Thyroid gland (tissue), 4 donors: ENCODE data around the gene ZNF654. TPM values are rescaled to one million over a fixed set of nuclear protein-coding genes. Genes with fewer than 3 reads are reported as not detected.
"Not testable (repeated sequence)": the region's sequence is repeated elsewhere in the genome, so short reads cannot be mapped to it uniquely, and the experiment has no call there.

Experiments used
- DNase-seq, 2 donors: peaks; one replicate each; pipeline ENCODE4 v3.0.0-alpha.2; 2019
- H3K27ac ChIP-seq, 3 donors: fragments of 200-600 bp; sonication (generic); 1 replicate in 2 of 3; 2 replicates in 1 of 3; pipeline ENCODE4 v1.5.1; 2016 to 2019; ENCODE audit warnings: mild to moderate bottlenecking in 1 of 3, moderate library complexity in 1 of 3
- H3K27me3 ChIP-seq: fragments of 200-600 bp; sonication (generic); one replicate; pipeline ENCODE4 v1.5.1; 2019
- H3K36me3 ChIP-seq, 2 donors: fragments of 200-600 bp; sonication (generic); one replicate each; pipeline ENCODE4 v1.5.1; 2016 to 2019
- H3K4me1 ChIP-seq, 2 donors: fragments of 200-600 bp; sonication (generic); one replicate each; pipeline ENCODE4 v1.5.1; 2017 to 2019
- H3K4me3 ChIP-seq, 3 donors: fragments of 200-600 bp; sonication (generic); replicated peaks in 1 of 3; 1 replicate in 2 of 3; 2 replicates in 1 of 3; pipeline ENCODE4 v1.5.1; 2016; ENCODE audit warnings: mild to moderate bottlenecking in 1 of 3
- H3K9me3 ChIP-seq: fragments of 200-600 bp; sonication (generic); one replicate; pipeline ENCODE4 v1.5.1; 2017
- CTCF ChIP-seq, 6 experiments: fragments of 200-600 bp in 3 of 6; fragments of 450-650 bp in 3 of 6; sonication (generic) in 3 of 6; IDR thresholded peaks; one replicate each; pipeline ENCODE4 v1.5.1; 2016 to 2019; ENCODE audit warnings: antibody characterized with exemption in 6 of 6, mild to moderate bottlenecking in 2 of 6, inconsistent platforms in 1 of 6, moderate library complexity in 1 of 6
- POLR2A ChIP-seq, 2 donors: fragments of 450-650 bp; IDR thresholded peaks; one replicate each; pipeline ENCODE4 v1.6.1; 2017; ENCODE audit warnings: antibody characterized with exemption in 2 of 2, mild to moderate bottlenecking in 2 of 2, moderate library complexity in 1 of 2
- WGBS, 2 donors: methylation state at CpG; one replicate each; pipeline ENCODE4 v1.1.5; 2017; 5-methylcytosine and 5-hydroxymethylcytosine counted together
- intact Hi-C: fragments of 100-400 bp; cut with DNase I; formaldehyde crosslinking; loops from one replicate; pipeline ENCODE4 v1.15.1; 2023
- total RNA-seq, 4 donors: library from RNA; depleted of rRNA; stranded (reverse); fragments of >200 nt; gene quantifications; one replicate each; pipeline ENCODE4 v1.2.3, GENCODE V29; 2016

The ZNF654 gene
- total RNA-seq, 4 donors from 2014 or later = 14.0 to 28.8 (median 15.7) TPM

GRCh38 chr3:88180398-88180999 is 121.4 kb downstream of the ZNF654 start:
- H3K4me1 ChIP-seq = no peaks in the 10 kb centered on the region
- intact Hi-C loops = no loop called here
- no peak overlapping the region for H3K27ac ChIP-seq
- no peak overlapping the region for H3K4me3 ChIP-seq
- TF ChIP-seq CTCF (IDR thresholded peaks at IDR 0.05) (peak in 2 of 6 experiments; percentile 13 to 23), POLR2A (IDR thresholded peaks at IDR 0.05) (no peak)
- no peaks in the 10 kb centered on the region for H3K9me3 ChIP-seq
- H3K36me3 ChIP-seq = no peaks in the 10 kb centered on the region
- WGBS, 2 donors = 59 to 61% methylated on average over 4 of the region's 4 CpGs
- DNase-seq = no peak
- no peaks in the 10 kb centered on the region for H3K27me3 ChIP-seq

GRCh38 chr3:88182165-88182918 is 123.3 kb downstream of the ZNF654 start:
- intact Hi-C loops, H3K27me3 ChIP-seq, H3K36me3 ChIP-seq, H3K4me3 ChIP-seq, DNase-seq, H3K9me3 ChIP-seq, H3K4me1 ChIP-seq, H3K27ac ChIP-seq: not testable (repeated sequence)
- 96% methylated on average over 8 to 9 of the region's 9 CpGs for WGBS, 2 donors

DNA sequence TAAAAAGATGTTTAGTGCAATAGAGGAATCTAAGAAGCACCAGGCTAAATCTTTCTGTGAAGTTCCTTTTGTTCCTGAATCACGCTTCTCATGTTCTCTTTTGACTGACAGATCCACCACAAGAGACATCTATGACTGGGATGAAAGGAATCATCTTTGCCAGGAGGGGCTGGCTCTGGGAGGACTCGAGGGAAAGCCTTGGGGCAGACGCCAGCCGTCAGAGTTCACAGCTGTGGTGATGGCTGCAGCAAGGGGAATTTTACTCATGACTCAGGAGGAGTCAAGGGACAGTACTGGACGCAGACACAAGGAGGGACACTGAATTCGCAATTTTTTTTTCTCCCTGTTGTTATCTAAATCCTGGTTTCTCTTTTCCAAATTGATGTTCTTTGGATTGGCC is 129.4 kb downstream of the ZNF654 start:
- H3K27ac ChIP-seq = no peak overlapping the region

DNA sequence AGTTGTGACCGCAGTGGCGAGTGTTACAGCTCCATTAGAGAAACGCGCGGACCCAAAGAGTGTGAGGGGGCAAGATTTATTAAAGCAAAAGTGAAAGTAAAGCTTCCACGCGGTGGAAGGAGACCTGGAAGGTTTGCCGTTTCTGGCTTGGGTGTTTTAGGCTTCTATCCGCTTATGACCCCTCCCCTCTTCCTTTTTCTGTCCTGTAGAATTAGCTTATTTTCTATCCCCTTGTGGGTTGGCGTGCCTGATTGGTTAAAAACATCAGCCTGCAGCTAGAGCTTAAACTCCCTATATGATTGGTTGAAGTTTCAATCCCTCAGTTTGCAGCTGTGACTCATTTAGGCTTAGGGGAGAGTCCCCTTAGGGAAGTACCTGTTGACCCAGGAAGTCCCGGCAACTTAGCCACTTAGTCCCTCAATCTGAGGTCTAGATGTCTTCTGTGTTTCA is 130.3 kb downstream of the ZNF654 start:
- intact Hi-C loops = no loop called here
- no peaks in the 10 kb centered on the region for H3K27me3 ChIP-seq
- H3K4me1 ChIP-seq = no peaks in the 10 kb centered on the region
- no peaks in the 10 kb centered on the region for H3K9me3 ChIP-seq
- no peak for DNase-seq
- H3K27ac ChIP-seq = no peak overlapping the region
- WGBS, 2 donors = 93 to 95% methylated on average over 11 of the region's 11 CpGs
- H3K4me3 ChIP-seq = no peak overlapping the region
- TF ChIP-seq CTCF (IDR thresholded peaks at IDR 0.05) (no peak), POLR2A (IDR thresholded peaks at IDR 0.05) (no peak)
- no peaks in the 10 kb centered on the region for H3K36me3 ChIP-seq

More for the DNA sequence above, 129.4 kb downstream of the ZNF654 start:
- no peak for DNase-seq
- 78 to 84% methylated on average over 6 of the region's 6 CpGs for WGBS, 2 donors
- Histone ChIP-seq H3K27me3 (no peaks in the 10 kb centered on the region), H3K36me3 (no peaks in the 10 kb centered on the region), H3K9me3 (no peaks in the 10 kb centered on the region), H3K4me3 (no peak overlapping the region), H3K4me1 (no peaks in the 10 kb centered on the region)
- intact Hi-C loops = no loop called here
- TF ChIP-seq POLR2A (IDR thresholded peaks at IDR 0.05) (no peak), CTCF (IDR thresholded peaks at IDR 0.05) (no peak)

DNA sequence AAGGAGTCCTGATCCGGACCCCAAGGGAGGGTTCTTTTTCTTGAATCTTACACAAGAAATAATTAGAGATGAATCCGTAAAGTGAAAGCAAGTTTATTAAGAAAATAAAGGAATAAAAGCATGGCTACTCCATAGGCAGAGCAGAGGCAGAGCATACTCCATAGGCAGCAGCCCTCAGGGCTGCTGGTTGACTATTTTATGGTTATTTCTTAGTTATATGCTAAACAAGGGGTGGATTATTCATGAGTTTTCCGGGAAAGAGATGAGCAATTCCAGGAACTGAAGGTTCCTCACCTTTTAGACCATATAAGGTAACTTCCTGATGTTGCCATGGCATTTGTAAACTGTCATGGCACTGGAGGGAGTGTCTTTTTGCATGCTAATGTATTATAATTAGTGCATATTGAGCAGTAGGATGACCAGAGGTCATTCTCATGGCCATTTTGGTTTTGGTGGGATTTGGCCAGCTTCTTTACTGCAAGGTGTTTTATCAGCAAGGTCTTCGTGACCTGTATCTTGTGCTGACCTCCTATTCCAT is 132.9 kb downstream of the ZNF654 start:
- Histone ChIP-seq H3K27ac (no peak overlapping the region), H3K9me3 (no peaks in the 10 kb centered on the region), H3K4me3 (no peak overlapping the region), H3K4me1 (no peaks in the 10 kb centered on the region), H3K27me3 (no peaks in the 10 kb centered on the region), H3K36me3 (no peaks in the 10 kb centered on the region)
- TF ChIP-seq POLR2A (IDR thresholded peaks at IDR 0.05) = no peak
- DNase-seq = no peak
- 73 to 79% methylated on average over 4 of the region's 4 CpGs for WGBS, 2 donors
- intact Hi-C loops = no loop called here

DNA sequence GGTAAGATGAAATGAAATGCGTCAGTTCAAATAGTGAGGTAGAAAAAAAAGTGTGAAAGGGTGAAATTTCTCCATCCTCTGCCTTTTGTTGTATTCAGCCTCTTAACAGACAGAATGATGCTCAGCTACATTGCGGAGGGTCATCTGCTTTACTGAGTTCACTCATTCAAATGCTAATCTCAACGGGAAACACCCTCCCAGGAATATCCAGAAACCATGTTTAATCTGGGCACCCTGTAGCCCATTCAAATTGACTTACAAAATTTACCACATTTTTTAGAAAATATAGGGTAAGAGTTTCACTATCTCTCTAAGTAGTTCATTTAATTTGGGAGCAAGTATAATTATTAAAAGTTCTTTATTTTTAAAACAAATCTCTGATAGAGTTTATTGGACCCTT is 133.6 kb downstream of the ZNF654 start:
- no peak for DNase-seq
- 53 to 80% methylated on average over 3 of the region's 3 CpGs for WGBS, 2 donors
- no peaks in the 10 kb centered on the region for H3K27me3 ChIP-seq
- H3K4me3 ChIP-seq = no peak overlapping the region
- intact Hi-C loops = no loop called here
- H3K9me3 ChIP-seq = no peaks in the 10 kb centered on the region
- H3K27ac ChIP-seq = no peak overlapping the region
- no peak for TF ChIP-seq CTCF (IDR thresholded peaks at IDR 0.05)
- H3K36me3 ChIP-seq = no peaks in the 10 kb centered on the region
- no peaks in the 10 kb centered on the region for H3K4me1 ChIP-seq
